Stimulated activated CD8-positive, alpha-beta memory T cell treated with anti-CD3 and anti-CD28 coated beads, Interleukin-15, amount 100 ng/mL, for 24 hours (primary cell): ENCODE data around the gene NFKBIE.

Source experiments
- DNase-seq: peaks from one replicate; pipeline ENCODE4 v3.0.0-alpha.2; 2020; ENCODE audit warnings: low read depth

Gene NFKBIE

DNA sequence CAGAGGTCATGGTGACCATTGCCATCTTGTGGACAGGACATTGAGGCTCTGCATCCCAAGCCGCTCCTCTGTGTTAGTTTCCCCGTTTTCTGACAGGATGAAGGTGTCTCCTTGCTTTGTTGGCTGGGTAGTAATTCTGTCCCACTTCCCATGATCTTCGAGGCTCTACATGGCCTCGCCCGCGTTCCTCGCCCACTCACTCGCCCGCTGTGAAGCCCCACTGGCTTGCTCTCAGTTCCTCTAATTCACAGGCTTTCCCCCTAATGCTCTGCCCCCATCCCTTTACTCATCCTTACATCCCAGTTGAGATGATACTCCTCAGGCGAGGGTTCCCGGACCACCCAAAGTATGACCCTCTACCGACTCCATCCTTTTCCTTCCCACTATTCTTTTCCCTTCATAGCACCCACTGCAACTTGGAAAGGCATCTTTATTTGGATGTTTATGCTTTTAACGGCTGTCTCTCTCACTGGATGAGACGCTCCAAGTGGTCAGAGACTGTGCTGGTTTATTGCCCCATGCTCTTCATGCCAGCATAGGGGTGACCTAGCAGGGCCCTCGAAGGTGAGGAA is 7.5 kb downstream of the NFKBIE start:
- DNase-seq: no peak

GRCh38 chr6:44257025-44257752 is 8.2 kb downstream of the NFKBIE start, which contains the start of gene SLC35B2:
TSS of gene SLC35B2 (minus strand) at chr6:44257528. CDS start at chr6:44257410, 118 bp downstream.
- peak; percentile 48 for DNase-seq

- no peak for DNase-seq
These were observed 8.7 kb downstream of the NFKBIE start for GRCh38 chr6:44256775-44257024.

- DNase-seq: no peak
These were observed 9.2 kb downstream of the NFKBIE start for GRCh38 chr6:44255871-44256774.

DNA sequence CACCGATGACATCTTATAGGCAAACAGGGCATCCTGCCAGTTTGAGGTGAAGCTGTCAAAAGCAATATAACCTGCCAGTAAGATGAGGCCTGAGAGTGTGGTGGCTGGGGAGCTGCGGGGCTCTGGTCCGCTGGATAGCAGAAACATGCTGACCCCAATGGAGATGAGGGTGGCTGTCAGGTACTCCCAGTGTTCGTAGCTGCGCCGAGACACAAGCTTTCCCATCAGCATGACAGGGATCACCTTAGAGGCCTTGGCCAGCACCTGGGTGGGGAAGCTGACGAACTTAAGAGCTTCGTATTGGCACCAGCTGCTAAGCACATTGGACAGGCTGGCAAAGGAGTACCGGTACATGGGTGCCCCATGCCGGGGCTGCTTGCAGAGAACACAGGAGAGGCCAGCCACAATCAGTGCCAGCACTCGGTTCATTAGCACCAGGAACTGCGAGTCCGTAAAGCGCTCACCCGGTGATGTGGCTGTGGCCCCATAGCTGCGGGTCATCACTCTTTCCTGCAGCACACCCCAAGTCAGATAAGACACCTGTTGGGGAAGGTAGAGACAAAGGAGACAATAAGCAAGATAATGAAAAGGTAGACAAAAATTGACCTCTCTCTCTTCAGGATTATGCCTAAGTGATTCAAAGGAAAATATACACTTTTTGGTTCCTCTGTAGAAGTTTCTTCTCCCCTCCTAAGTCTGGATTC is 10.1 kb downstream of the NFKBIE start:
- no peak for DNase-seq

GRCh38 chr6:44254191-44255104 is 10.9 kb downstream of the NFKBIE start:
- no peak for DNase-seq

DNA sequence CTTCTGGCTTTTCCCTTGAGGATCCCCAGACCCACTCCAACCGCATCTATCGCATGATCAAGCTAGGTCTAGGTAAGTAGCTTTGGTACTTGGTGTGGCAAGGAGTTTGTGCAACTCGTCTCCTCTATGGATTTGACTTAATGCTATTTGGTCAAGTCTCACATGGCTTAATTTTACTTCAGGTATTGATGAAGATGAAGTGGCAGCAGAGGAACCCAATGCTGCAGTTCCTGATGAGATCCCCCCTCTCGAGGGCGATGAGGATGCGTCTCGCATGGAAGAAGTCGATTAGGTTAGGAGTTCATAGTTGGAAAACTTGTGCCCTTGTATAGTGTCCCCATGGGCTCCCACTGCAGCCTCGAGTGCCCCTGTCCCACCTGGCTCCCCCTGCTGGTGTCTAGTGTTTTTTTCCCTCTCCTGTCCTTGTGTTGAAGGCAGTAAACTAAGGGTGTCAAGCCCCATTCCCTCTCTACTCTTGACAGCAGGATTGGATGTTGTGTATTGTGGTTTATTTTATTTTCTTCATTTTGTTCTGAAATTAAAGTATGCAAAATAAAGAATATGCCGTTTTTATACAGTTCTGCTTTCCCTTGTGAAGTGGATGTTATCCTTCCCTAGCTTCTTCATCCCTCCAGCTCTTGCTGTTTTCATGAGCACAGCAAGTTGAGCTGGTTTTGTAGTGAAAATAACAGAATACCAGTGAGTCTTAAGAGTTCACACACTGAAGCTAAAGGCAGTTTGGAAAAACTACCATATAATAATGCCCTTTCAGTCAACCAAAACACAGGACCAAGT is 11.8 kb downstream of the NFKBIE start:
- DNase-seq: no peak

DNA sequence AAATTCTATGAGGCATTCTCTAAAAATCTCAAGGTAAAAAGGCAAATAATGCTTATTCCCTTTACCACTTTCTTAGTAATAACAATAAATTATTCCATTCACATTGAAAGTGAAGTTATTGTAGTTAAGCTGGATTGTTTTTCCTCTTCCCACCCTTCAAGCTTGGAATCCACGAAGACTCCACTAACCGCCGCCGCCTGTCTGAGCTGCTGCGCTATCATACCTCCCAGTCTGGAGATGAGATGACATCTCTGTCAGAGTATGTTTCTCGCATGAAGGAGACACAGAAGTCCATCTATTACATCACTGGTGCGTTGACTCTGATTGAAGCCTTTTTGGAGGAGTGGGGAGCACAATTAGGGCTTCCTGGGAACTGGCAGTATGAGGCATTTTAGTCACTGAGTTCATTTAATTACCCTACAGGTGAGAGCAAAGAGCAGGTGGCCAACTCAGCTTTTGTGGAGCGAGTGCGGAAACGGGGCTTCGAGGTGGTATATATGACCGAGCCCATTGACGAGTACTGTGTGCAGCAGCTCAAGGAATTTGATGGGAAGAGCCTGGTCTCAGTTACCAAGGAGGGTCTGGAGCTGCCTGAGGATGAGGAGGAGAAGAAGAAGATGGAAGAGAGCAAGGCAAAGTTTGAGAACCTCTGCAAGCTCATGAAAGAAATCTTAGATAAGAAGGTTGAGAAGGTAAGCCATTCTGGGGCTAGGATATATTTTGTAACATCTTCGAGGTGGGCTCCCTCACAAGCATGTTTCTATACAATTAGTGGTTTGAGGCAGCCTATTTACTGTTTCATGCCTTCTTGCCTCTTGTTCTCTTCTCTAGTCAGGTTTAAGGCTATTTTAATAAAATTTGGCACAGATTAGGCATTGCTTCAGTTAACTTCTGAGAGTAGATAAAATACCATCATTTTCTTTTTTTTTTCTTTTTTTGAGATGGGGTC is 13.5 kb downstream of the NFKBIE start:
- no peak for DNase-seq

- DNase-seq: no peak
These were observed 14.6 kb downstream of the NFKBIE start for GRCh38 chr6:44250718-44251123.

GRCh38 chr6:44250067-44250717 is 15.2 kb downstream of the NFKBIE start:
- DNase-seq: no peak

GRCh38 chr6:44249082-44249748 is 16.1 kb downstream of the NFKBIE start:
- no peak for DNase-seq

GRCh38 chr6:44248579-44248978 is 16.8 kb downstream of the NFKBIE start:
- DNase-seq: no peak

DNA sequence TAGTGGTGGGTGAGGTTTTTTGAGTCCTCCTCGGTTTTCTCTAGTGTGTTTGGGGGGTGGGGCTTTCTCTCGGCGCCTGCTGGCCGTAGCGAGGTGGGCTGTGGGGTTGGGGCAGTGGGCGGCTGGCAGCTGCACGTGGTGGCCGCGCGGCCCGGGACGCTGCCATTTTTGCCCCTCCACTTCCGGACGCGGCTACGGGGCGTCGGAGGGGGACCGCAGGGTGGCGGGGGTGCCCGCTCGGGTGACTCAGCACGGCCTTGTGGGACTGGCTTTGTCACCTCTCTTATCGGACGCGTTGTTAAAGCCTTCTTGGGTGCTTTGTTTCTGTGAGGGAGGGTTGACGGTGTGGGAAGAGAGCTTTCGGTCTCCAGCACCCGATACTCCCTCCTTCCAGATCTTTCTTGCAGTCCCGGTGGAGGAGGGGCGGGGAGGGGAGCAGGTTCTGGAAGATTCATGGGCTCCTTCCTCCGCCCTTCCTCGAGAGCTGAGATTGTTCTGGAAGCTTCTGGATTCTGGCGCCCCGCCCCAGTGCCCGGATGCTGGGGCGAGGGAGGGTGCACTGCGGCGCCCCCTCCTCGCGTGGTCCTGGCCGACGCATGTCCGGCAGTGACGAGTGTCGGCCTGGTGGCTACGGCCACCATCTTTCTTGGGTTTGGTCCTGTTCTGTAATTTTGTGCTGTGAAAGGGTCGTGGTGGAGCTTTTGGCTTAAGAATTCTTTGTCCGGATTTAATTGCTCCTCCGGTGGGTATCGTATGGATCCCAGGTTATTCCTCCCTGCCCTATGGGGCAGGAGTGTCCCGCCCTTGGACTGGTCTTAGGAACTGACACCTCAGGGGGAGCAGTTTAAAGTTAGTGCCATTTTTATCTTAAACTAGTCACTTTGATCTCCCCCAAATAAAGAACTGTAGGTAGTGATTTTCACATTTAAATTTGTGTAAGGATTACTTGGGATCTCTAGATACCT is 17.7 kb downstream of the NFKBIE start:
- DNase-seq: peak; percentile 79

- peak; percentile 85 for DNase-seq
These were observed 18.6 kb downstream of the NFKBIE start, which contains the start of gene HSP90AB1 for GRCh38 chr6:44246663-44247337. TSS of gene HSP90AB1 (plus strand) at chr6:44247101. CDS start at chr6:44248630, 1,529 bp downstream.

DNA sequence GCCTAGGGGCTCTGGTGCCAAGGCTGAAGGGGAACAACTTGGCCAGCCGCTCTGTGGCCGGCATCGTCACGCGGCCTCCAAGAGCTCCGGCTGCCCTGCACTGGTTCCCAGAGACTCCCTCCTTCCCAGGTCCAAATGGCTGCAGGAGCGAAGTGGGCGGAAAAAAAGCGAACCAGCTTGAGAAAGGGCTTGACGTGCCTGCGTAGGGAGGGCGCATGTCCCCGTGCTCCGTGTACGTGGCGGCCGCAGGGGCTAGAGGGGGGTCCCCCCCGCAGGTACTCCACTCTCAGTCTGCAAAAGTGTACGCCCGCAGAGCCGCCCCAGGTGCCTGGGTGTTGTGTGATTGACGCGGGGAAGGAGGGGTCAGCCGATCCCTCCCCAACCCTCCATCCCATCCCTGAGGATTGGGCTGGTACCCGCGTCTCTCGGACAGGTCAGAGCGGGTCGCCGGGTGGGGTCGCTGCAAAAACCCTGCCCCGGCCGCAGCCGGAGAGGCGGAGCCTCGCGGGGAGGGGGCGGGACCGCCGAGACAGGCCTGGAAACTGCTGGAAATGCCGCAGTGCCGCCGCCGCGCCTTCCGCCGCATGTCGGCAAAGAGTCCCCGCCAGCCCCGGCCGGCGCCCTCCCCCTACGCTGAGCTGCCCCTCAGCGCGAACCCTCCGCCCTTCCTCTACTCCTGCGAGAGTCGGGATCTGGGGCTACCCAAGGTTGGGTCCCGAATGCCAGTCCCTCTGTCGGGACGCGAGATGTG is 19.3 kb downstream of the NFKBIE start:
- DNase-seq: peak; percentile 85
